Fibroblast of villous mesenchyme (primary cell): ENCODE results near the gene EGFLAM. TPM values are rescaled to one million over a fixed set of nuclear protein-coding genes. Genes with fewer than 3 reads are reported as not detected.

Experiments used
- DNase-seq: peaks from one replicate; pipeline ENCODE4 v3.0.0-alpha.2; 2010; ENCODE audit warnings: low read depth
- H3K4me3 ChIP-seq: 2 replicates; pipeline ENCODE4 v1.5.1; 2011; ENCODE audit warnings: low read depth, mild to moderate bottlenecking, low read length
- CTCF ChIP-seq: IDR thresholded peaks from 2 replicates; pipeline ENCODE4 v1.5.1; 2012; ENCODE audit warnings: low read depth, mild to moderate bottlenecking, low read length; ENCODE audit not compliant: insufficient read depth
- total RNA-seq: library from RNA; depleted of rRNA; stranded (reverse); fragments of >200 nt; gene quantifications from 2 replicates; pipeline ENCODE4 v1.2.3, GENCODE V29; 2012

The EGFLAM gene
- total RNA-seq, 1 donor: 3.0 TPM

- TF ChIP-seq CTCF: no peak
- DNase-seq: no peak
- no peak overlapping the region for H3K4me3 ChIP-seq
These were observed 26.9 kb downstream of the EGFLAM start for GRCh38 chr5:38285226-38285625.

- TF ChIP-seq CTCF: no peak
- no peak for DNase-seq
- H3K4me3 ChIP-seq: no peak overlapping the region
These were observed 27.6 kb downstream of the EGFLAM start for GRCh38 chr5:38286002-38286401.

GRCh38 chr5:38287124-38287523, 28.8 kb downstream of the EGFLAM start:
- no peak overlapping the region for H3K4me3 ChIP-seq
- no peak for DNase-seq
- no peak for TF ChIP-seq CTCF

- no peak for DNase-seq
- TF ChIP-seq CTCF: no peak
These were observed 31.1 kb downstream of the EGFLAM start for GRCh38 chr5:38289457-38289856.

GRCh38 chr5:38290028-38290653, 31.8 kb downstream of the EGFLAM start:
- H3K4me3 ChIP-seq: no peak overlapping the region
- DNase-seq: peak; percentile 39
- no peak for TF ChIP-seq CTCF

More at GRCh38 chr5:38289457-38289856, 31.1 kb downstream of the EGFLAM start:
- no peak overlapping the region for H3K4me3 ChIP-seq

- DNase-seq: no peak
- no peak overlapping the region for H3K4me3 ChIP-seq
- no peak for TF ChIP-seq CTCF
These were observed 33.0 kb downstream of the EGFLAM start for GRCh38 chr5:38291355-38291754.

- DNase-seq: no peak
- no peak overlapping the region for H3K4me3 ChIP-seq
- no peak for TF ChIP-seq CTCF
These were observed 33.9 kb downstream of the EGFLAM start for GRCh38 chr5:38292228-38292627.
